HepG2 (cell line): ENCODE results near the gene HECTD2.

Experiments used
- CTCF ChIP-seq: sonication (generic); formaldehyde crosslinking; IDR thresholded peaks from 2 replicates; pipeline ENCODE4 v1.5.0; 2020; ENCODE audit warnings: mild to moderate bottlenecking, missing genetic modification reagents, moderate library complexity
- ZNF121 ChIP-seq: sonication (generic); formaldehyde crosslinking; IDR thresholded peaks from 2 replicates; pipeline ENCODE4 v1.5.0; 2020; ENCODE audit warnings: mild to moderate bottlenecking, missing genetic modification reagents

- no peak for TF ChIP-seq ZNF121 (CRISPR knock-in tag)
- TF ChIP-seq CTCF (CRISPR knock-in tag) = no peak
Measured at GRCh38 chr10:91453535-91453934, 43.4 kb downstream of the HECTD2 start.
